HEK293 (cell line): ENCODE data around the gene UHRF1.
A peak's percentile ranks its signal among the peaks of the same experiment; 100 is the strongest.
"Not testable (repeated sequence)": the region's sequence is repeated elsewhere in the genome, so short reads cannot be mapped to it uniquely, and the experiment has no call there.

Experiments used
- CTCF ChIA-PET: fragments of 350-600 bp; formaldehyde crosslinking; extraction: SDS; loops from one replicate; lab custom pipeline; 2021; ENCODE audit warnings: antibody characterized with exemption; lab: Yijun Ruan, JAX
- POLR2A ChIA-PET: fragments of 300-600 bp; formaldehyde crosslinking; extraction: SDS; loops from one replicate; lab custom pipeline; 2020; ENCODE audit warnings: antibody characterized with exemption, inconsistent platforms; lab: Yijun Ruan, JAX
- H3K27ac ChIP-seq: fragments of 200-500 bp; sonication (Bioruptor generic); 2 replicates; pipeline ENCODE4 v1.5.1; 2014; ENCODE audit warnings: low read depth, low read length, control low read depth, inconsistent platforms; ENCODE audit errors: extremely low read depth
- H3K36me3 ChIP-seq, 2 experiments: fragments of 200-500 bp in 1 of 2; sonication (Bioruptor generic) in 1 of 2; 1 replicate in 1 of 2; 2 replicates in 1 of 2; pipeline ENCODE4 v1.5.1; 2014 to 2017; ENCODE audit warnings: inconsistent platforms in 2 of 2, low read length in 2 of 2; ENCODE audit not compliant: control insufficient read depth in 2 of 2, insufficient read depth in 1 of 2
- H3K4me1 ChIP-seq: fragments of 200-500 bp; sonication (Bioruptor generic); 2 replicates; pipeline ENCODE4 v1.5.1; 2014; ENCODE audit warnings: mild to moderate bottlenecking, low read length, inconsistent platforms; ENCODE audit not compliant: control insufficient read depth, insufficient read depth
- H3K4me3 ChIP-seq: 2 replicates; pipeline ENCODE4 v1.5.1; 2011; ENCODE audit warnings: low read depth, mild to moderate bottlenecking, control low read depth, low read length, moderate library complexity
- H3K9me3 ChIP-seq: fragments of 200-500 bp; sonication (Bioruptor generic); 2 replicates; pipeline ENCODE4 v1.5.1; 2014; ENCODE audit warnings: low read depth, low read length, inconsistent platforms; ENCODE audit not compliant: control insufficient read depth, insufficient read depth
- MZF1 ChIP-seq: fragments of 450-650 bp; formaldehyde crosslinking; IDR thresholded peaks from 2 replicates; pipeline ENCODE4 v1.5.1; 2017; ENCODE audit warnings: missing biosample characterization, missing genetic modification characterization, borderline replicate concordance
- PRDM10 ChIP-seq: fragments of 450-650 bp; formaldehyde crosslinking; IDR thresholded peaks from 2 replicates; pipeline ENCODE4 v1.5.1; 2016; ENCODE audit warnings: missing biosample characterization, missing genetic modification characterization
- ZNF18 ChIP-seq: fragments of 450-650 bp; formaldehyde crosslinking; IDR thresholded peaks from 2 replicates; pipeline ENCODE4 v1.5.1; 2016; ENCODE audit warnings: missing biosample characterization, missing genetic modification characterization
- ZNF394 ChIP-seq: fragments of 450-650 bp; formaldehyde crosslinking; IDR thresholded peaks from 2 replicates; pipeline ENCODE4 v1.5.1; 2016; ENCODE audit warnings: missing biosample characterization, missing genetic modification characterization, mild to moderate bottlenecking, moderate library complexity, borderline replicate concordance
- ZNF449 ChIP-seq: fragments of 450-650 bp; formaldehyde crosslinking; IDR thresholded peaks from 2 replicates; pipeline ENCODE4 v1.5.1; 2017; ENCODE audit warnings: missing biosample characterization, mild to moderate bottlenecking, missing genetic modification characterization, moderate library complexity
- ZNF558 ChIP-seq: fragments of 450-650 bp; formaldehyde crosslinking; IDR thresholded peaks from 2 replicates; pipeline ENCODE4 v1.5.1; 2016; ENCODE audit warnings: missing biosample characterization, missing genetic modification characterization

Gene UHRF1

GRCh38 chr19:4879041-4879440 lies 30.3 kb upstream of the UHRF1 start:
- Histone ChIP-seq H3K4me3 (no peak overlapping the region), H3K9me3 (no peaks in the 10 kb centered on the region), H3K36me3 (no peaks in the 10 kb centered on the region), H3K4me1 (no peaks in the 10 kb centered on the region), H3K27ac (no peak overlapping the region)
- ChIA-PET POLR2A (interaction anchor here (1.0 kb wide), 1 partner anchor 39 kb away, joined by 5 read pairs; no protein-coding TSS in a partner anchor), CTCF (no interaction called here)
- TF ChIP-seq ZNF558 (no peak), ZNF449 (tag by site-specific recombination) (no peak), MZF1 (no peak)

GRCh38 chr19:4882874-4883273 lies 26.4 kb upstream of the UHRF1 start:
- ChIA-PET POLR2A (interaction anchor here (0.6 to 0.7 kb wide), 2 partner anchors 16 to 55 kb away, joined by 3 to 4 read pairs; no protein-coding TSS in a partner anchor), CTCF (interaction anchor here (0.6 to 1.0 kb wide), 3 partner anchors 10 to 146 kb away, joined by 4 to 7 read pairs (median 4); no protein-coding TSS in a partner anchor)
- H3K4me1 ChIP-seq, H3K9me3 ChIP-seq, H3K4me3 ChIP-seq, H3K36me3 ChIP-seq, H3K27ac ChIP-seq: not testable (repeated sequence)
- TF ChIP-seq PRDM10 (tag by site-specific recombination) (0 out of 2 replicates have a peak, but pooled peaks have one; percentile 15), ZNF394 (peak; percentile 85), ZNF18 (tag by site-specific recombination) (peak; percentile 66)

- POLR2A ChIA-PET, CTCF ChIA-PET, H3K4me3 ChIP-seq: not testable (repeated sequence)
Measured at GRCh38 chr19:4884993-4885392, 24.3 kb upstream of the UHRF1 start.

GRCh38 chr19:4887803-4888202 lies 21.5 kb upstream of the UHRF1 start:
- H3K9me3 ChIP-seq, H3K4me1 ChIP-seq, H3K27ac ChIP-seq, H3K36me3 ChIP-seq, H3K4me3 ChIP-seq, POLR2A ChIA-PET: not testable (repeated sequence)
- CTCF ChIA-PET, result interaction anchor here (0.6 kb wide), 1 partner anchor 39 kb away, joined by 4 read pairs; no protein-coding TSS in a partner anchor

More at GRCh38 chr19:4884993-4885392, 24.3 kb upstream of the UHRF1 start:
- not testable (repeated sequence) for H3K4me1 ChIP-seq, H3K36me3 ChIP-seq, H3K9me3 ChIP-seq, H3K27ac ChIP-seq
